Stimulated activated CD8-positive, alpha-beta memory T cell treated with anti-CD3 and anti-CD28 coated beads, Interleukin-12 subunit alpha, Interleukin-12 subunit beta, amount 100 ng/mL, for 4 hours (primary cell): Measurements from ENCODE around the gene AMER2.

Experiments
- DNase-seq: peaks from one replicate; pipeline ENCODE4 v3.0.0-alpha.2; 2020; ENCODE audit warnings: low read depth

Gene AMER2

GRCh38 chr13:25171517-25172302 lies at the start of gene AMER2:
AMER2 (minus strand) TSS chr13:25172288; CDS start chr13:25171619, 669 bp downstream.
- no peak for DNase-seq

- no peak for DNase-seq
These were observed 45.9 kb upstream of the AMER2 start for GRCh38 chr13:25218019-25218418.

GRCh38 chr13:25217023-25217885 lies 45.2 kb upstream of the AMER2 start:
- DNase-seq, result no peak

GRCh38 chr13:25215253-25215575 lies 43.1 kb upstream of the AMER2 start:
- DNase-seq, result no peak

GRCh38 chr13:25214491-25215252 lies 42.6 kb upstream of the AMER2 start:
- DNase-seq, result no peak

- DNase-seq, result no peak
These were observed 41.6 kb upstream of the AMER2 start for GRCh38 chr13:25213715-25214114.

- no peak for DNase-seq
These were observed 38.9 kb upstream of the AMER2 start for GRCh38 chr13:25210842-25211569.

GRCh38 chr13:25207291-25207810 lies 35.3 kb upstream of the AMER2 start:
- no peak for DNase-seq

GRCh38 chr13:25204863-25205262 lies 32.8 kb upstream of the AMER2 start:
- no peak for DNase-seq

GRCh38 chr13:25203127-25203740 lies 31.1 kb upstream of the AMER2 start:
- no peak for DNase-seq

GRCh38 chr13:25200783-25201182 lies 28.7 kb upstream of the AMER2 start:
- no peak for DNase-seq

- no peak for DNase-seq
These were observed 26.6 kb upstream of the AMER2 start for GRCh38 chr13:25198647-25199046.

GRCh38 chr13:25196971-25197370 lies 24.9 kb upstream of the AMER2 start:
- DNase-seq, result no peak

GRCh38 chr13:25192936-25193335 lies 20.8 kb upstream of the AMER2 start:
- no peak for DNase-seq

- no peak for DNase-seq
These were observed 20.4 kb upstream of the AMER2 start for GRCh38 chr13:25192489-25192888.

GRCh38 chr13:25192052-25192451 lies 20.0 kb upstream of the AMER2 start:
- DNase-seq, result no peak

GRCh38 chr13:25190771-25191170 lies 18.7 kb upstream of the AMER2 start:
- DNase-seq, result no peak

- no peak for DNase-seq
These were observed 18.2 kb upstream of the AMER2 start for GRCh38 chr13:25190256-25190655.

GRCh38 chr13:25187596-25187995 lies 15.5 kb upstream of the AMER2 start:
- DNase-seq, result no peak

- no peak for DNase-seq
These were observed 14.1 kb upstream of the AMER2 start for GRCh38 chr13:25186187-25186586.

- DNase-seq, result no peak
These were observed 9.5 kb upstream of the AMER2 start for GRCh38 chr13:25181597-25181996.
